Measurements from ENCODE around the gene LMAN1L.

LMAN1L gene

GRCh38 chr15:74809956-74810355, 2.7 kb upstream of the LMAN1L start:
- no peak for TF ChIP-seq CTCF (IDR thresholded peaks at IDR 0.05; ENCODE audit: borderline replicate concordance, insufficient read depth, low read depth, low read length)
- H3K4me3 ChIP-seq (ENCODE audit: low read depth, low read length) = no peak overlapping the region

GRCh38 chr15:74815121-74815934, 2.7 kb downstream of the LMAN1L start:
- no peak overlapping the region for H3K4me3 ChIP-seq (ENCODE audit: low read depth, low read length)
- no peak for TF ChIP-seq CTCF (IDR thresholded peaks at IDR 0.05; ENCODE audit: borderline replicate concordance, insufficient read depth, low read depth, low read length)

GRCh38 chr15:74815961-74816360, 3.3 kb downstream of the LMAN1L start:
- TF ChIP-seq CTCF (IDR thresholded peaks at IDR 0.05; ENCODE audit: borderline replicate concordance, insufficient read depth, low read depth, low read length) = no peak
- H3K4me3 ChIP-seq (ENCODE audit: low read depth, low read length) = no peak overlapping the region

- no peak for TF ChIP-seq CTCF (IDR thresholded peaks at IDR 0.05; ENCODE audit: borderline replicate concordance, insufficient read depth, low read depth, low read length)
- H3K4me3 ChIP-seq (ENCODE audit: low read depth, low read length) = no peak overlapping the region
Measured at GRCh38 chr15:74816624-74817369, 4.2 kb downstream of the LMAN1L start.

- H3K4me3 ChIP-seq (ENCODE audit: low read depth, low read length) = no peak overlapping the region
- no peak for TF ChIP-seq CTCF (IDR thresholded peaks at IDR 0.05; ENCODE audit: borderline replicate concordance, insufficient read depth, low read depth, low read length)
Measured at GRCh38 chr15:74817370-74817737, 4.7 kb downstream of the LMAN1L start.

GRCh38 chr15:74820056-74820455, 7.4 kb downstream of the LMAN1L start:
- TF ChIP-seq CTCF (IDR thresholded peaks at IDR 0.05; ENCODE audit: borderline replicate concordance, insufficient read depth, low read depth, low read length) = no peak
- H3K4me3 ChIP-seq (ENCODE audit: low read depth, low read length) = no peak overlapping the region

All from GM12875 (cell line).